NAMALWA (cell line): ENCODE results near the gene ZNF618.

ENCODE experiments used
- DNase-seq: peaks from one replicate; pipeline ENCODE4 v3.0.0-alpha.2; 2015; ENCODE audit warnings: low spot score

The ZNF618 gene

DNA sequence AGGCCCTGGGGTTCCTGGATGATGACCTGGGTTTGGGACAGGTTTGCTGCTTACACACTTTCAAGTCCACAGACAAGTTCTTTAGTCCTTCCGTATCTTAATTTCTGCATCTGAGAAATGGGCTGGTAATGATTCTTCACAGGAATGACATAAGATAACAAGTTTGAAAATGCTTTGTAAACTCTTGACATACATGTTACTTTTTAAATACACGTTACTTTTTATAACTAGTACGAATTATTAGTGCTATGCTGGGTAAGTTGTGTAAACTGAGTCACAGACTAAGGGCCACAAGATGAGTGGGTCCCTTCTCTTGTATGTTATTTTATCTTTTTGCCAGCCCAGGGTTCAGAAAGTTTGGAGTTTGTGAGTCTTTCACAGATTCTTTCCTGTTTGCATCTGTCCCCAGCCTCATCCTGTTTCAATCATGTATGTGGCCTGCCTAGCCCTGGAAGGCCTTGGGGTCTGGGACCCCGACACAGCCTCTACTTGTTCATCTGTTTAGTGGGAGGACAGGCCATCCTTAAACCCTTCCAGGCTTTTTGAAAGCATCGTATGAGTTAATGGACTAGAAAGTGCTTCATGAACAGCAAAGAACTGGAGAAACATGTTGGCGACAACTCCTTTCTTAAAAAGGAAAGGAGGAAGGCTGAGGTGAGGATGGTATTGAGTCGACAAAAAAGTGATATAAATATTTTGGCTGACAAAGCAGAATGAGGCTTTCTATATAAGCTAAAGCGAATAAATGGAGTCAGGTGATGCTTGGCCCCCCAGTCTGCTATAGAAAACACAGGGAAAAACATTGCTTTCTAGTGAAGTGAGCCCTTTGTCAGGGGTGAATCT is 9.3 kb downstream of the ZNF618 start:
- no peak for DNase-seq

DNA sequence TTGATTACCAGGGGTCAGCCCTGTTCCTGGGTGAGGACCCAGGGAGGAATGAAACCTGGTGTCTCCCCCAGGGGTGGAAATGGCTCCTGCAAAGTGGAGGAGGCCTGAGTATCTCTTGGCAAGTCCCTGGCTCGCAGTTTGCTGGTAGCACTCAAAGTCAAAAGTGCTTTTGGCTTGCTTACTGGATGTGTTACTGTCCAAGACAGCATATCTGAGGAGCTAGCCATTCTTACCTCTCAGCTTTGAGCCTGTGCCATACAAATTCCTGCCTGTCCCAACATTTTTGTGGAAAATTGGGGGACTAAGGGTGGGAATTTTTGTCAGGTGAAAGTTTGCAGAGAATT is 9.9 kb downstream of the ZNF618 start:
- no peak for DNase-seq

DNA sequence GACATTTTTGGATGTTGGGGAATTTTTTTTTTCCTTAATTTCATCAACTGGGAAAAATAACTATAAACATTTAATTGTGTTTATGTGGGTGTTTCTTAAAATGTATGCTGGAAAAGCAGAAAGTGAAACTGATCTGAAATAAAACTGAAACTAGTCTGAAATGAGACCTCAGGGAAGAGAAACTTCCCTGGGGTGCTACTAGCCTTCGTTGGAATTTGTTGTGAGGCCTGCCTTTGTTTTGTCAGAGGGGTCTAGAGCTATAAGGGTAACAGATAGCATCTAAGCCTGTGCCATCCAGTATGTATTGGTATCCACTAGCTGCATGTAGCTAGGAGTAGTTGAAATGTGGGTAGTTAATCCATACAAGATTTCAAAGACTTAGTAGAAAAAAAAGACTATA is 10.4 kb downstream of the ZNF618 start:
- no peak for DNase-seq

DNA sequence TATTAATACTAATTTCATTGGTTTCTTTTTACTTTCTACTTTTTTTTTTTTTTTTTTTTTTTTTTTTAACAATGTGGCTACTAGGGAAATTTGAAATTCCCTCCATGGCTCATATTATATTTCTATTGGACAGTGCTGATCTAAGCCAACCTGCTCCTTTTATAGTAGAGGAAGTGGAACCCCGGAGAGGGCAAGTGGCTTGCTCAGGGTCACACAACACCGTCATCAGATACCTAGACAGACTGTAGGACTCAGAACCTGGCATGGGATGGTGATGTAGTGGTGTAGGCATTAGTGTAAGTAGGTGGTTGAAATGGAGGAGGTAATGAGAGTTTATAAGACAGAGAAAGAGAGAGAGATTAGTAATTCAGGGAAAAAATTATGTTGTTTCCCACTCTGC is 10.8 kb downstream of the ZNF618 start:
- no peak for DNase-seq

DNA sequence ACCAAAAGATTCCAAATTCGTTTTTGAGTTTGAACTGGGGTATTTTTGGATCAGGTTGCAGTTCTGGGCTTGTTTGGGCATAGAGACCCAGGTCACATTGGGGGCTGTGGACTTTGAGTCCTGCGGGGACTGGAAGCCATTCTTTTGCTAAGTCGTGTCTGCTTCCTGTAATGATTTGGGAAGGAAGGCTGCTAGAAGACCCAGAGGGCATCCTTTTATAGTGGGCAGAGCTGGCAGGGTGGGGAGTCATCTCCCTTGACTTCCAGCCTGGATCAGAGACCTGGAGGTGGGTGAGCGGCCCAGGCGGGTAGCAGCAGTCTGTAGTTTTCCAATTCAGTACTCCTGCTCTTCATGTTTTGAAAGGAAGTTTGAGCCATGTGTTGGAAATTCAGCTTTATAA is 11.3 kb downstream of the ZNF618 start:
- DNase-seq, result no peak

DNA sequence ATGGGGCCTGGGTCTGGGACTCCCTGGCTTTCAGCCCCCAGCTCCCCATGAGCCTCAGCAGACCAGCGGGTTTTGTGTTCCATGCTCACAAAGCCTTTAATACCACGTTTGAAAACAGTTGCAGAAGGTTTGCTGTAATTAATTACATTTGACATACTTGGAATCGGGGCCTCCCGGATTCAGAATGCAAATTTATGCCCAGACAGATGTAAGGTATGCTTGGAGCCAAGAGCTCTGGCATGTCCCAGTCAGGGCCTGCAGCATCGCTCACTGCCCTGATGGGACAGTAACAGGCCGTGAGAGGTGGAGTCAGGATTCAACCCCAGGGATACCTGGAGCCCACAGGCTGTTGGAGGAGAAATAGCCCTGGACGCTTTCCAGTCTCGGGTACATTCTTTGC is 12.2 kb downstream of the ZNF618 start:
- no peak for DNase-seq

DNA sequence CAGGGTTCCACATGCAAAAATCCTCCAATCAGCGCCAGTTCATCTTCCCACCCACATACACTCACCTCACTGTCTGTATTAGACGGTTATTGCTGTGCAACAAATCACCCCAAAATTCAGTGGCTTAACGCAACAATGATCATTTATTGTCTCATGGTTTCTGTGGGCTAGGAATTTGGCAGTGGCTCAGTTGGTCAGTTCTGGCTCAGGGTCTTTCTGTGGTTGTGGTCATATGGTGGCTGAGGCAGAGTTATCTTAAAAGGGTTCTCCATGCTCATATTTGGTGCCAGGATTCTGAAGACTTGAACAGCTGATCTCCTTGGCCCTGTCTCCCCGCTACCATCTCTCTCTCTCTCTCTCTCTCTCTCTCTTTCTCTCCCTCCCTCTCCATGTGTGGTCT is 12.9 kb downstream of the ZNF618 start:
- DNase-seq, result no peak

DNA sequence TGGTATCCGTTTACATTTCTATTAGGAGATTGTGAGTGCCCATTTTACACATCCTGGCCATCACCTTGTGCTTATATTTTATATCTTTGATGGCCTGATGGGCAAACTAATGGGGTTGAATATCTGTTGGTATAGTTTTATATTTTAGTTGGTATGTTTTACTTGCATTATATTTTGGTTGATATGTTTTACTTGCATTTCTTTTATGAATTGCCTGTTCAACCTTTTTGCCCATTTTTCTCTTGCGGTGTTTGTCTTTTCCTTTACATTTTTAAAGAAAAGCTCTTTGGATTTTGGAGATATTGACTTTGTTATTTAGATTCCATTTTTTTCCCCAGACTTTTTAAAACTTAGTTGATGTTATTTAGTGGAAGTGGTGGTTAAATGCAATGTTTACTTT is 14.6 kb downstream of the ZNF618 start:
- no peak for DNase-seq

DNA sequence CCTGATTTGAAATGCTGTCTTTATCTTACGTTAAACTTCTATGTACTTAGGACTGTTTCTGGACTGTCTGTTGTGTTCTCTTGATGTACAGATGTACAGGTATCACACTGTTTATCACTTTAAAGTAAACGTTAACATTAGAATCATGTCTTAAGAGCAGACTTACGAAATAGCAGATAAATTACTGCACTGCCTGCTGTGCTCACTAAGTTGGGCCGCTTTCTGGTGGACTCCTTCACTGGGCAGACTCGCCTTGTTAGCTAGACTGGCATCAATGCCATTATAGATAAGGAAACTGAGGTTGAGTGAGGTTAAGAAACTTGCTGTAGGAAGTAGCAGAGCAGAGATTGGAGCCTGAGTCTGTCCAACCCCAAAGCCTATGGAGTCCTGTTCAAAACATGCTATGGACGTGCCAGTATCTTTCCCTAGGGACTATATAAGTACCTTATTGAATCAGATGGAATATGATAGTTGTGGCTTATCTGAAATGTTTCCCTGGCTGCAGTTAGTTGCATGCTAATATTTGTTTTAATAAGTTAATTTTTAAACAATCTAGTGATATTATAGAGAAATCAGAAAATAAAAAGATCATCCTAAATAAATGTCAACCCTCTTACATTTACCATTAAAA is 16.9 kb downstream of the ZNF618 start:
- DNase-seq, result no peak

DNA sequence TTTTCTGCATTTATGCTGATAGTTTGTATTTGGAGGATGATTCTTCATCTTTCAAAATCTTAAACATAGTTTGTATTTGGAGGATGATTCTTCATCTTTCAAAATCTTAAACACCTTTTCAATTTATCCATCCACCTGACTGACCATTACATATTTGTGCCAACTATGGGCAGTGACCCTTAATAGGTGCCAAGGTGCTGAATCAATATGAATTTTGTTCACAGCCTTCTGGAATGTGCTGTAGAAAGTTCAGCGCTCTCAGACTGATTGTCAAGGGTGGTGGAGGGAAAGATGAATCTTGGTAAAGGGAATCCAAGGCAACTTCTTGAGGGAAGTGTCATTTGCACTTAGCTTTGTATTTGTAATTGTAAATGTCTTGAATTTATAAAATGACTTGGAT is 18.1 kb downstream of the ZNF618 start:
- no peak for DNase-seq

DNA sequence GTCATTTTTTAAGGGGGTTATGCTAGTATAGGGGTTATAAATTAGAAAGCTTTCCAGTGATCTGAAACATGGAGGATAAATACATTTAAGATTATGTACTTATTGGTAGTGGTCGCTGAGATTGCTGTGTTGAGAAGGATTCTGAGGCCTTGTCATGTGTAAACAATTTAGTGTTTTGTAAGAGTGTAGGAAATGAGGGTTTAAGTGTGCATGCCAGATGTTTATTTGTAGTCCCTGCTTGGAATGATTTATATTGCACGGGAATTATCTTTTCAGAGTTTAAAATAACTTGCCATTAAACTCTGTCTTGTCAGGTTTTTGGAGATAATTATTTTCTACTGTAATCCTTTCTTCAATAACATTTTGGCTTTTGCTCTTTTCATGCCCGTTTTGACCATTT is 19.4 kb downstream of the ZNF618 start:
- DNase-seq, result no peak

DNA sequence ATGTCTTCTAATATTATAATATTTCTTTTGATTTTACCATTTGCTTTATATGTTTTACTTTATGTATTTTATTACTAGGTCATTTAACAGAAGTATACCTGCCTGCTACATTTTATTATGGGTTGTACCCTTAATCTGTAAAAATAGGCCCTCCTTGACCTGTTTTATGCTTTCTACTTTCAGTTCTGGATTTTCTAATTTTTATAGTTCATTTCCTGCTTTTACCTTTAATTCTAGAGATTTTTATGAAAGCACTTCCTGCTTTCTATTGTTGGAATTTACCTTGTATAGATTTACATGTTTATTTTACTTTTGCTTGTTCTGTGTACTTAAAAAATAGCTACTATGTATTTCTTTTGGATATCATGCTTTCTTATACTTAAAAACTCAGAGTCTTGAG is 20.6 kb downstream of the ZNF618 start:
- DNase-seq, result no peak

DNA sequence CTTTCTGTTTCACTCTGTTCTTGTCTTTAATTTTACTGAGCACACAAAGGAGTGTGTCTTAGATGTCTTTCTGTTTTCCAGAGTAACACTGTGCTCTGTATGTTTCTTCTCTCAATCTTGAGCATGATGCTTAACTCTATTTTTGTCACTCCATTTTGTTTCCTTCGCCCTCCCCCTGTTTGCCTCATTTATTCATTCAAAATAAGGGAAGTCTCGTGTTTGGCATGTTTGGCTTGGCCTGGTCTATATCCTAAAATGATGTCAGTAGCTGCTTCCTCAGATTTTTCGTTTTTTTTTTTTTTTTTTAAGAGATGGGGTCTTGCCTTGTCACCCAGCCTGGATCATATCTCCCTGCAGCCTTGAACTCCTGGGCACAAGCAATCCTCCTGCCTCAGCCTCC is 22.0 kb downstream of the ZNF618 start:
- DNase-seq, result no peak

DNA sequence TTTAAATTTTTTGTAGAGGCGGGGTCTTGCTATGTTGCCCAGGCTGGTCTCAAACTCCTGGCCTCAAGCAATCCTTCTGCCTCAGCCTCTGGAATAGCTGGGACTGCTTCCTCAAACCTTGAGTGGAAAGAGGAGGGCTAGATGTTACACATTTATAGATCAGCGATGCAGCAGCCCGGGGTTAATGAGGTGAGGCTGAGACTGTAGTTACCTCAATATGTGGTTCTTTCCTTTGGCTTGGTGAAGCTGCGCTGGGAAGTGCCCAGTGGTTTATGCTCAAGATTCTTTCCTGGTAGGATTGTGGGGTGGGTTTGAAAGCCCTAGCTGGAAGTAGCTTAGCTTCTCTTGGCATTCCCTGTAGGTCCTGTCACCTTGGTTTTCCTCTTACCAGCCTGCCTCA is 22.5 kb downstream of the ZNF618 start:
- no peak for DNase-seq

DNA sequence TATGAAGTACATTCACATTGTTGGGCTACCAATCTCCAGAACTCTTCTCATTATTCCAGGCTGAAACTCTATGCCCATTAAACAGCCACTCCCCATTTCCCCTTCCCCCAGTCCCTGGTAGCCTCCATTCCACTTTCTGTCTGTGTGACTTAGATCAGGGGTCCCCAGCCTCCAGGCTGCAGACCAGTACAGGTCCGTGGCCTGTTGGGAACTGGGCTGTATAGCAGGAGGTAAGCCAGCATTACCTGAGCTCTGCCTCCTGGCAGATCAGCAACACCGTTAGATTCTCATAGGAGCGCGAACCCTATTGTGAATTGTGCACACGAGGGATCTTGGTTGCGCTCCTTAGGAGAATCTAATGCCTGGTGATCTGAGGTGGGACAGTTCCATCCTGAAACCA is 23.1 kb downstream of the ZNF618 start:
- no peak for DNase-seq

DNA sequence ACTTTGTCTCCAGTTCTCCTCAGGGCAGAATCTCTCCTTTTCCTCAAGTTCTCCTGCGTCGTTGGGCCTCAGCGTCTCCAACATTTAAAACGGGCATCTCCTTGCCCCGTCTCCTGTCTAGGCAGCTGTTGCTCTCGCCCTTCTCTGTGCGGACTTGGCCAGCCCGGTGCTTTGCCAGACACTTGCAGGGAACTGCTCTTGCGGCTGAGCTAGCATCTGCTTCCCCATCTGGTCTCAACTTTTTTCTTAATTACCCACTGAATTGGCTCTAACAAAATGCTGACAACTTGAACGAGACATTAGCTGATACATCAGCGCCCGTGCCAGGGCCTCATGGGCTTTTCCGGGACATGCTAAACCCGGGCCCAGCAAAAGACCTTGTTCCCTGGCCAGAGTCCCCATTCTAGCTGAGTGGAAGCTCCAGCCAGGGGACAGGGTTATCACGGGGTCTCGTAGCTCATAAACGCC is 25.1 kb downstream of the ZNF618 start:
- DNase-seq, result no peak

DNA sequence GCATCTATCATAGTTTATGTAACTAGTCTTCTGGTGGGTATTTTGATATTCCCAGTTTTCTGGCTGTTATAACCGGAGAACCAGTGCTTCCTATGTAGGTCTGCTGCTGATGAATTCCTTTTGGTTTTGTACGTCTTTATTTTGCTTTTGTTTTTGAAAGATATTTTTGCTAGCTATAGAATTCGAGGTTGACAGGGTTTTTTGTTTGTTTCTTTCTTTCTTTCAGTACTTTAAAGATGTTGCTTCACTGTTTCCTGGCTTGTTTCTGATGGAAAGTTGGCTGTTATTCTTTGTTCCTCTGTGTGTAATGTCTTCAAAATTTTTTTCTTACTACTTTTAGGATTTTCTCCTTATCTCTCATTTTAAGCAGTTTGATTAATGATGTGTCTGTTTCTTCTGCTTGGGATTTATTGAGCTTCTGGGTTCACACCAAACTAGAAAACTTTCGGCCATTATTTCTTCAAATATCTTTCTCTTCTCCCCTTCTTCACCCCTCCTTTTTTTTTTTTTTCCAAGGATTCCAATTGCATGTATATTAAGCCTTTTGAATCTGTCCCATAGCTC is 27.5 kb downstream of the ZNF618 start:
- DNase-seq, result no peak

DNA sequence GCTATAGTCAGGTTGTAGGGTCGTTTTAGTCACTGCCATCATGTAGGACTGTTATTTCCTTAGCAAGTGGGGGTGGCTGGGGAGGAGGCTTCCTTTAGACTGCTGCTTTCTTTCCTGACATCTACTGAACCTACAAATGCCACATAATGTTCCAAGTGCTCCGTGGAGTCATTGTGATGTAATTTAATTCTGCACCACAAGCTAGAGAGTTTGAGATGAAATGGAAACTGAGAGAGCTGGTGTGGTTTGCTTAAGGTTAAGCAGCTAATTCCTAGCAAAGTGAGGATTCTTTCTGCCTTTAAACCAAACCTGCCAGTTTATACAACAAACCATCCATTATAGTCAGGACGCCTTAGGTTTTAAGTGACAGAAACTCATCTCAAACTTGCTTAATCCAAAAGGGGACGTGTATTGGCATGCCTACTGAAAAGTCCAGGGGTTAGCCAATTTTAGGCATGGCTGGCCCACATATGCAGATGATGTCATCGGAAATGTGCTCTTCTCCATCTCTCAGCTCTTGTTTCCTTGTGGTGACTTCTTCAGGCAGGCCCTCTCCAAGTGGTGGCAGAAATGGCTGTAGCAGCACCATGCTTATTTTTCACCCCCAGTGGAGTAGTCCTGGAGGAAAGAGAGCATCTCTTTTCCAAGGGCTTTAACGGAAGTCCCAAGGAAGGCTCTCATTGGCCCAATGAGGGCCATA is 30.5 kb downstream of the ZNF618 start:
- no peak for DNase-seq

DNA sequence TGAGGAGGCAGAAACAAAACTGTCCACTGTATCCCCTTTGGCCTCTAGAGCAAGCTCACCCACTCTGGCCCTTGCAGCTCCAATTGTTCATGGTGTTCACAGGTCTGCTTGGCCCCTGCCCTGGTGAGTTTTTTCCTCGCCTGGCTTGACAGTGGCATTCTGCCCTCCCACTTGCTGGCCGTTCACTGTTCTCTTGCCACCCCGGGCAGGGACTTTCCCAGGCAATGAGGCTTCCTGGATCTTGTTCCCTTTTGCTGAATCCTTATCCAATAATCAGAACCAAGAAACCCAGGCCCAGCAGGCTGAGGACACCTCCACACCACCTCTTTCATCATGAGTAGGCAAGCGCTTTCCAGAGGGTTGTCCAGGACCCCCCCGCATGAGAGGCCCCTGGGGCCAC is 31.2 kb downstream of the ZNF618 start:
- no peak for DNase-seq

DNA sequence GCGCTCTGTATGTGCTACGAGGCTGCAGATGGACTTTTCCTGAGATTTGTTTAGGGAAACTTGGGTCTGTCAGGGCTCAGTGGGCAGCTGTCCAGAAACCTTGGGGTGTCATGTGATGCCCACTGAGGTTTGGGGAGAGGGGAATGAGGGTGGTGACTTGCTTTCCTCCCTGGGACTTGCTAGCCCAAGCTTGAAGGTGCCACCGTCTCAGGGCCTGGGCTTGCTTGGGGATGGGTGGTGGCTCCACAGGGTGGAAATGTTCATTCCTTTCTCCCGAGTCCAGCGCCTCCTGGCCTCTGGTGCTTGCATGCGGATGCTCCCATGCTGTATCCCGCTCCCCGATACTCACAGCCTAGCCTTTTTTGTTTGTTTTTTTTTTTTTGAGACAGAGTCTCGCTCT is 33.3 kb downstream of the ZNF618 start:
- DNase-seq, result no peak

DNA sequence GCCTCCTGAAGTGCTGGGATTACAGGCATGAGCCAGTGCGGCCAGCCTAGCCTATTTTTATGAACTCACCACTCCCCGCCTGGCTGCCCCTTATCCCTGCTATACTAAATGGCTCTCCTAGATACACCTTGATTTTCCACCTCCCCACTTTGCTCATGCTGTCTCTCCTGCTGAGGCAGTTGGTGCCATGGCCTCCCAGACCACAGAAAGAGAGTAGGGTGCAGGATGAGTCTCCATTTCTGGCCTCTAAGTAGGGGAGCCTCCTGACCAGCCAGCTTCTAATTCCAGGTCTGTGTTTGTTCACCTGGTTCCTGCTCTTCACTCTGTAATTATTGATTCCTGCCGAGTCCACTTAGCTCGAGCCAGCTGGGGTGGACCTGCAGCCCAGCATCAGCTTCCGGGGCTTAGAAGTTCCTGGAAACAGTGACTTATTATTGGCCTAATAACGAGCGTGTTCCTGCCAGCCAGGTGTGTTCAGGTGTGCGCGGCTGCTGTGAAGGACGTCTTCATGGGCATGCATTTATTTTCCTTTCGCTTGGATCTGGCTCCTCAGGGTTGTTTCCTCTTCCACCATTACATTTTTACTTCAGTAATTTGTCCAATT is 34.0 kb downstream of the ZNF618 start:
- DNase-seq, result no peak

DNA sequence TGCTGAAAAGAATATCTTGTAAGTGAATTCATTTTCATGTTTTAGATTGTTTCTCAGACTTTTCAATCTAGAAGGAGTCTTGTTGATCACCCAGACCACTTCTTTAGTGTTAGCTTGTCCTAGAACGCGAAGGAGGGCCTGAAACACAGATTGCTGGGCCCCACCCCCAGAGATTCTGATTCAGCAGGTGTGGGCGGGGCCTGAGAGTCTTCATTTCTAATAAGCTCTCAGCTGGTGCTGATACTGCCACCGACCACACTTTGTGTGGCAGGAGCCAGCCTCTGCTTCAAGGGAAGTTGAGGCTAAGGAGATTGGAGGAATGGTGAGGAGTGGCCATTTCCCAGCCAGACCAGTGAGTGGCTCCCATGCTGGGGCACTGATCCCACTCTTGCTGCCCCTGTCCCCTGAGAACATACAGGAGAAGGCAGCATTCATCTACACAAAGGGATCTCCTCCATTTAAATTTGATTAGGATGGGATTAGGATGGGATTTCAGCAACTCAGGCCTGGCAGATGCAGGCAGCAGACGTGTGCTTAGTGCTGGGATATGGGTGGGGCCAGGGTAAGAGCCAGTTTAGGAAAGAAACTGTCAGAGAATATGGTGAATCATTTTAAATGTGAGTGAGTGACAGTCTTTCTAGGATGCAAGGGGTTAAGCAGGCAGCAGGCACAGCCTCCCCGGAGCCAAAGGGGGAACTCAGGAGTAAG is 35.9 kb downstream of the ZNF618 start:
- DNase-seq, result no peak
